GM20431 (cell line): ENCODE results near the gene TXNRD2.

Source experiments
- in situ Hi-C: fragments of 300-500 bp; cut with MseI, MboI; formaldehyde crosslinking; loops from one replicate; pipeline ENCODE4 v1.15.0; 2020; ENCODE audit warnings: low sequenced_read_pairs; ENCODE audit not compliant: unreplicated experiment

The TXNRD2 gene

DNA sequence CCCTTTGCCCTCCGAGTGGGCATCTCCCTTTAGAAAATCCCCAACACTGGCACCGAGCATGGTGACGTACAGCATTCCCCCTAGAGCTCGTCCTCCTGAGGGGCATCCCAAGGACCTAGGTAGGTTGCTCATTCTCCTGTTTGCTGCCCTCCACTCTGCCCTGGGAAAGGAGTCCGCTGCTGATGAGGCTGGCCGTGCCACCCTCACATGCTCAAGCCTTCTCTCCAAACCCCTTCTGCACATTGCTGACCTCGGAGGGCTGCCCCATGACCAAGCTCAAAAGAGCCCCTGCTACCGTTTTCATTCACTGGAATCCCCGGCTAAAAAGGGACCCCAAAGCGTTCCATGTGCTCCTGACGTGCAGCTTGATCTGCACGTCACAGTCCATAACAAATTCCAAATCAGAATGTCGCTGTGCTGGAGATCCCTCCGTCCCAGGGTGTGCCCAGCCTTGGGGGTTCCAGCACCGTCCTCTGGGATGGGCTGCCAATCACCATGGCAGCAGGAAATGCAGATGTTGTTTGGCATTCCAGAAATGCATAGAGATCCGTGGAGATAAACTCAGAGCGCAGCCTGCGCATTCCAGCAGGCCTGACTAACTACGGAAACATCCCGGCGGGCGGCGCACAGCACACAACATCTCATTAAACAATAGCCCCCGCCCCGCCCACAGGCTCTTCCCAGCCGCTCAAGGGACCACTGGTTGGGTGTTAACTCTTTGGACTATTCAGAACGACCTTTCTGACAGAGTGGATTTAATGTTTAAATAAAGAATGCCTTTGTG is 60.6 kb downstream of the TXNRD2 start:
- in situ Hi-C loops: no loop called here

GRCh38 chr22:19879992-19880785 is 61.4 kb downstream of the TXNRD2 start:
- in situ Hi-C loops: no loop called here

DNA sequence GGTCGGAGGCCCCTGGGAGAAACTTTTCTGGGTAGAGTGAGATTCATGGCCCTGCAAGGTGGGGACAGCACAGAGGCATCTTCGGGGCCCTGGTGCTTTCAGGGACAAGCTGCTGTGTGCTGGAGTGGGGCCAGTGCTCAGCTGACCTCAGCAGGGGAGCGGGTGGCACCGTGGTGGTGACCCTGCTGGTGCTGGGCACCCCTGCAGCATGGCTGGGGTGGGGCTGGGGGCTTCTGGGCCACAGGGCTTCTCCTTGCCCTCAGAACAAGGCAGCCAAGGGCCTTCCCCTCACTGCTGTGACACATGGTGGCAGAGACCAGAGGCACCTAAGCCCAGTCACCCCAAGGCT is 62.0 kb downstream of the TXNRD2 start:
- in situ Hi-C loops: no loop called here

DNA sequence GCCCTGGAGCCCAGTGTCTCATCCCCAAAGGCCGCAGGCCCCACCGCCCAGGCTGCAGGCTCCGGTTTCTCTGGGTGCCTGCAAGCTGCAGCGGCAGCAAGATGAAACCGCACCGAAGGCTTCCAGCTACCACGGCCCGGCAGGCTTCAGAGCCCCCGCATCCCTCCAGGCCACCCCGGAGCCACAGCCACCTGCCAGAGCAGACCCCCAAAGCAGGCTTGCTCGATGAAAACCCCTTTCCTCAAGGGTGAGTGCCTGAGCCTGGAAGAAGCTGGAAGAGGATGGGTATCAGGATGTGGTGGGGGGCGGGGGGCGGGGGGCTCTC is 62.4 kb downstream of the TXNRD2 start:
- in situ Hi-C loops: no loop called here

DNA sequence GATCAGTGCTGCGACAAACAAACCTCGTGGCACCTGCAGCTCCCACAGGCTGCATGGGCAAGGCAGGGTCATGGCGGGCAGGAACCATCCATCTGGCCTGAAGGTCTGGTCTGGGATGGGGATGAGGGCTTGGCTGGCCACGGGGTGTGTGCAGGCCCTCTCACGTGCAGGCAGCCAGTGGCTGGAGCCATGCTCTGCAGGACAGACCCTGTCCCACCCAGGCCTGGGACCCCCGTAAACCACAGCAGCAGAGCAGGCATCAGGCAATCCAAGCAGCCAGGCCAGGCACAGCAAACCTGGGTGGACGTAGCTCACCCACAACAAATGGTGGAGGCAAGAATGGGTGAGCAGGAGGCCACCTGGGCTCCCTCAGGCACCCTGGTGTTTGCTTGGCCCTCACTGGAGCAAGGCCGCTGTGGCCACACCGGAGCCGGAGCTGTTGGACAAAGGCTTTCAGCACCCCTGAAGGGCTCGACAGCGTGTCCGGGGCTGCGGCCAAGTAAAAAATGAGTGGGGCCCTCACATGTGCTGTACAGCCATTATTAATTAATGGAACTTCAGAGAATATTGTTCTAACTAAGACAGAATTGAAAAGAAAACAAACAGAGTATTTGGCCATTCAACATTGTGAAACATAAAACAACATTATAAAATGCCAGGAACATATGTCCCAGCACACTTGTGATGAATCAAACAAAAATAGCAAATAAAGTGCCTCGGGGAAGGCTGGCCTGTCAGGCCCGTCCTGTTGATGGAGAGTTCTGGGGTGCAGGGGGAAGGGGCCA is 63.0 kb downstream of the TXNRD2 start:
- in situ Hi-C loops: no loop called here

GRCh38 chr22:19877626-19878339 is 63.8 kb downstream of the TXNRD2 start:
- in situ Hi-C loops: no loop called here

- in situ Hi-C loops: no loop called here
These were observed 64.5 kb downstream of the TXNRD2 start for GRCh38 chr22:19876941-19877625.

- in situ Hi-C loops: no loop called here
These were observed 65.2 kb downstream of the TXNRD2 start for GRCh38 chr22:19876314-19876940.

DNA sequence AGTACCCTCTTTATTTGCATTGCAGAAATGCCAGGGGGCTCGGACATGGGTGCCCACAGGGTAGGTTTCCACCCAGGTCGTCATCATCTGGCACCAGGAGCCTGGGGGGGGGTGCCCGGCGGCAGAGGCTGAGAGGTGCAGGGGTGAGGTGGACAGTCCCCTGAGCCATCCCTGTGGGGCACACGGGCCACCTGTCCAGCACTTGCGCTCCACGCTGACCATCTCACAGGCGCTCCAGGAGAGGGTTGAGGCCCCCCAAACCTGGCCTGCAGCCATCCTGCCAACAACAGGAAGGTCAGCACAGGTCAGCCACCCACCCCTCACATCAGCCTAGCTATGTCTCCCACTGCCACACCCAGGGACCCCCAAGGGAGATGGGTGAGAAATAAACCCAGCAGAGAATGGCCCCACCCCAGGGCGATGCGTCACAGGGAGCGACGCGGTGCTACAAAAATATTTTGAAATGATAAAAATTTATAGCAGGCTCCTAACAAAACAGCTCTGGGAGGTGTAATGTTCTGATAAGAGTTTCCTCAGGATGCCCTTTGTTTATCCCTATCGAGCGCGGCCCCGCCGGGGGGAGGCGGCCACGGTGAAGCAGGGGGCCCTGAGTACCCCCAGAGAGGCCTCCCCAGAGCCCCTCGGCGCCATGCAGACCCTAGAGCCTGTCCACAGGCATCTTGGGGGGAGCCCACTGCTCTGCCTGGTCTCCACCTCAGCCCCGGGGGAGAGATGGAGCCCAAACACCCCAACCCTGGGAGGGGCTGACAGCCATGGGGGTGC is 65.9 kb downstream of the TXNRD2 start:
- in situ Hi-C loops: no loop called here

DNA sequence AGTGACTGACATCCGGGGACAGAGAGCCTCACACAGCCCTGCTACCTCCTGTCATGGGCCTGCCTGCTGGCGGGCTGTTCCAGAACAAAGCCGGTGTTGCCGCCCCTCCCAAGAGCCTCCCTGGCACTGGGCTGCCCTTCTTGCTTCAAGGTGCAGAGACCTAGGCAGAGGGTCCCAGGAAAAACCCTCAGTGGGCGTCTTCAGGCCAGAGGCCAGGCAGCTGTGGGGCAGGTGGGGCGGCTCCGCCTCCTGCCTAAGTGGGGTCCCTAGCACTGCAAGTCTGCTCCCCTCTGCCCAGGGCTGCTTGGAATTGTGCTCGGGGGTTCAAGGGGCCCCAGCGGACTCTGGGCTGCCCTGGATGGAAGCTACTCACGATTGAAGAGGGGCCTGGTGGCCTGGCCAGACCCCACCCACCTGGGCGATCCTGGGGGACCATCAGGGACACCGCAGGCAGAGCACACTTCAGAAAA is 66.5 kb downstream of the TXNRD2 start:
- in situ Hi-C loops: no loop called here

DNA sequence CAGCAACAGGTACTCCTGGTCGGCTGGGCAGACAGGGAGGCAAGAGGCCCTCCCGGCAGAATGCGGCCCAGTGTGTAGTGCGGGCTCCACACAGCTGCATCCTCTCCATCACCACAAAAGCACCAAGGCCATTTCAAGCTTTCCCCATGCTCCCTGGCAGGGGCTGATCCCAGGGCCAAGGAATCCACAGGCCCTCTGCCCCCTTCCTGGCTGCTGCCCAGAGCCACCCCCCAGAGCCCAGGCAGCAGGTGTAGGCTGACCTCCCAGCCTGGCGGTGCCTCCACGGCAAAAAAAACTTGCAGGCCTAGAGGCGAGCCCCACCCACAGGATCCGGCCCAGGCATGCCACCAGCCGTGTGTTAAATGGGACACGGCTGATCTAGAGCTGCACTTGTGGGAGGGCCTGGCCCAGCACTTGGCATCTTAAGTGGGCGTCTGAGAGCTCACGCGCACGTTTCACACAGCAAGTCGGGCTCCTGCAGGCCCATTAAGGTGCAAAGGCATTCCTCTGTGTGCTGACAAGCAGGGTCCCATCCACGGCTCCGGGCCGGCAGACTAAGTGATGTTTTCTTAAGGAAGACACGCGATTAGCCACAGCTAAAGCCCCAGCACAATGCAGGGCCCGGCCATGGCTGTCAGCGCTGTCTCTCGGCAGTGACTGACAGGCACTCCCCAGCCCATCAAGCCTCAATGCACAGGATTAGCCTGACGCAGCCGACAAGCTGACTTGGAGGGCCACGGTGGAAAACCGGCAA is 67.1 kb downstream of the TXNRD2 start:
- in situ Hi-C loops: no loop called here

DNA sequence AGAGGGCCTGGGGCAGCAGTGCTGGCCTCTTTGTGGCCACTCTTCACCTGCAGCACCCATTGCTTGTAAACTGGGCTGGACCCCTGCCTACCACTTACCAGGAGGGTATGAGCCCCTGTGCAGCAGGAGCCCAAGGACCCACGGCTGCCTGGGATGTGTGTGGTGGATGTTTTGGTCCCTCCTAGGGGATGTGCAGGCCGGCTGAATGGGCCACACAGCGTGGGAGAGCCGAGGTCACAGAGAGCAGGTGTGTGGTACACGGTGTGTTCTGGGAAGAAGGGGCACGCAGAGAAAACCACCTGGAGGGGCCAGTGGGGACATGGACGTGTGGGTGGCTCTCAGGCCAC is 67.7 kb downstream of the TXNRD2 start:
- in situ Hi-C loops: no loop called here

DNA sequence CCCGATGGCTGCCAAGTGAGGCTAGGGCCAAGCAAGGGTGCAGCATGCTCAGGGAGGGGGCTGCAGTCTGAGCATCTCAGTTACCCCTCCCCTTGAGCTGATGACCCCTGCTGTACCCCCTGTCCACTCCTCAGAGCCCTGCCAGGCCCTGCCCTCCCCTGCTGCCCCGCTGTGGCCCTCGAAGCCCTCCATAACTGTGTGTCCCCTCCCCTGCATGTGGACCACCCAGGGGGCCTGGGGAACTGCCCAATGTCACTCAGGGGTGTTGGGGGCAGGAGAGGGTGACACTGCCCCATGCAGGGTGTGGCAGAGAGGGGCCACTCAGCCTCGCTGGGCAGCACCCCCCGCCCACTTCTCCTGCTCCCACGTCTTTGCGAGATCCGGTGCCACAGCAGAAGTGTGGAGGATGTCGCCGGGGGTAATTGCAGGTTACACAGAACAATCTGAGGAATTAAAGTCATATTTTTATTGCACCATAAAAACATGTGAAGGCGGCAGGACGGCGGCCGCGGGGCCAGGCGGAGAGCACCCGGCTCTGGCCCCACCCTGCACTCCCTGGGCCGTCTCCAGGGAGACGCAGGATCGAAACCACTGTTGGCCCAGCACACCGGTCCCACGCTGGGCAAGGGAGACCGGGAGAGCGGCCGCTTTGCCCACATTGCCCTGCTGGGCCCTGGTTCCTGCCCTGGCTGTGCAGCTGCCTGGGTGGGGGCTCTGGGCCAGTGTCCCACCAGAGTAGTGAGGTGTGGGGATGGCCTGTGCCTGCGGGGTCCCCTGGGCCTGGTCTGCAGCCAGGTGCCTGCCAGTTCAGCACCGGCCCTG is 68.3 kb downstream of the TXNRD2 start:
- in situ Hi-C loops: no loop called here

DNA sequence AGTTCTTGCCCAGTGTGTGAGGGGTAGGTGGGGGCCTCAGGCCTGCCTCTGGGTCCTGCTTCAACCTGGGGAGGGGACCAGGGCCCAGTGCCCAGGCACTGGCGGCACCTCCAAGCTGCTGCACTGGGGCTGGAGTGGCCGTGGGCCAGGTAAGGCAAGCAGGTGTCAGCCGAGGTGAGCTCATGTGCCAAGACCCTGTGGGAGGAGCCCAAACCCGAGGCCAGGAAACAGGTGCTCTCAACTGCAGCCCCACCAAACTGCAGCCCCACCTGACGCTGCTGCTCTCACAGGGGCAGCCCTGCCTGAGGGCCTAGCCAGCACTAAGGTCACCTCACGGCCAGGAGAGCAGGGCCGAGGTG is 68.9 kb downstream of the TXNRD2 start:
- in situ Hi-C loops: no loop called here

DNA sequence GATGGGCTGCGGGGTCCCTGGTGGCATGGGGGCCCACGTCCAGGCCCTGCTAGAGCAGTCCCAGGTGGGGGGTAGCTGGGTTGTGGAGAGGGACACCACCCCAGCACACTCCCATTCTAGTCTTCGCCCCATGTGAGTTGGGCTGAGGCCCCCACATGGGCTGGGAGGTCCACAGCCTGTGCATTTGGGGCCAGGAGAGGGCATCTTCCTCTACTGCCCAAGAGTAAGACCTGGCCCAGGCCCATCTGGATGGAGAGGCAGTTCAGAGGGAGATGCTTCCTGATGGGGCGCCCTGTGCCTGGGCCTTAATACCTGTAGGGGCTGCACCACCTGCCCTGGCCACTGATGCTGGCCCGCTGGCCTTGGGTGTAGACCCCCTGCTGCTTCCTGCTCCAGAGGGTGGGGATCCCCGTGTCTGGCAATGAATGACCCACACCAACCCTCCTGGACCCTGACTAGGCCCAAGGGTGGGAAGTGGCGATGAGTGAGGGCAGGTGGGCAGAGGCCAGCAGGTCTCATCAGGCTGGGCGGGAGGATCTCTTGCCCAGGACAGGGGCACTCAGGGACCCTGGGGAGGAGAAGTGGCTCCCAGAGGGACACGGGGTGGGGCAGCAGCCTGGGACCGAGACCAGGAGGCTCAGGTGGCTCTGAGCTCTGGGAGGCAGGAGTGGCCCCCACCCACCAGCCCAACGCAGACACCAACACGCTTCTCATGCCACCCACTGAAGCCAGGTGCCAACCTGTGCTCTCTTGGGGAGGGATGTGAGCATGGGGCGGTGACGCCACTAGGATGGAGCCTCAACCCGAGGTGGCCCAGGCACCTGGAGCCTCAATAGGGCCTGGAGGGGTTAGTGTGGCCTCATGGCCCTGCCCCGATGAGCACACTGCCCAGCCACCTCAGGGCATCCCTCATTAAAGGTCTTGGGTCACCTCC is 69.5 kb downstream of the TXNRD2 start:
- in situ Hi-C loops: no loop called here
